ENCODE data around the gene TSPY9. TPM values are rescaled to one million over a fixed set of nuclear protein-coding genes. Genes with fewer than 3 reads are reported as not detected.
"Not testable (repeated sequence)": the region's sequence is repeated elsewhere in the genome, so short reads cannot be mapped to it uniquely, and the experiment has no call there.

TSPY9 gene, protein sequence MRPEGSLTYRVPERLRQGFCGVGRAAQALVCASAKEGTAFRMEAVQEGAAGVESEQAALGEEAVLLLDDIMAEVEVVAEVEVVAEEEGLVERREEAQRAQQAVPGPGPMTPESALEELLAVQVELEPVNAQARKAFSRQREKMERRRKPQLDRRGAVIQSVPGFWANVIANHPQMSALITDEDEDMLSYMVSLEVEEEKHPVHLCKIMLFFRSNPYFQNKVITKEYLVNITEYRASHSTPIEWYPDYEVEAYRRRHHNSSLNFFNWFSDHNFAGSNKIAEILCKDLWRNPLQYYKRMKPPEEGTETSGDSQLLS
- not detected for total RNA-seq
- long read RNA-seq, result 0 reads

DNA sequence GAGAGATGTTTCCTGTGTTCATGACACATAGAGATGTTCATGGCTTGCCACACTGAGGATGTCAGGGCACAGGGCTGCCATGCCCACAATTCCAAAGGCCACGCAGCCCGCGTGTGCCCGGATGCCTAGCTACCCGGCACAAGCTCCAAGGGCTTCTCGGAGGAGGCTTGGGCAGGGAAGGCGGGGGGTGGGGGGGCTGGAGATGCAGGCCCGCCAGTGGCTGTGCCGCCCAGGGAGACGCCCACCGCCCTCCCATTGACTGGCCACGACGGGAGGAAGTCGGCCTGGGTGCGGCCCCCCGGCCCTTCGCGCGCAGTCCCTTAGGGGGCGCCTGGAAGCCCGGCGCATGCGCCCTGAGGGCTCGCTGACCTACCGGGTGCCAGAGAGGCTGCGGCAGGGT, at the start of gene TSPY9:
Gene TSPY9 (plus strand): TSS at position 301 of the 400 bp plus-strand sequence. CDS start 46 bp downstream, at position 347.
- DNase-seq; ATAC-seq; intact Hi-C loops (cut with DNase I): not testable (repeated sequence)

DNA sequence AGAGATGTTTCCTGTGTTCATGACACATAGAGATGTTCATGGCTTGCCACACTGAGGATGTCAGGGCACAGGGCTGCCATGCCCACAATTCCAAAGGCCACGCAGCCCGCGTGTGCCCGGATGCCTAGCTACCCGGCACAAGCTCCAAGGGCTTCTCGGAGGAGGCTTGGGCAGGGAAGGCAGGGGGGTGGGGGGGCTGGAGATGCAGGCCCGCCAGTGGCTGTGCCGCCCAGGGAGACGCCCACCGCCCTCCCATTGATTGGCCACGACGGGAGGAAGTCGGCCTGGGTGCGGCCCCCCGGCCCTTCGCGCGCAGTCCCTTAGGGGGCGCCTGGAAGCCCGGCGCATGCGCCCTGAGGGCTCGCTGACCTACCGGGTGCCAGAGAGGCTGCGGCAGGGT, 20.4 kb upstream of the TSPY9 start, which contains the start of gene TSPY1:
Gene TSPY1 (plus strand): TSS at position 301 of the 400 bp plus-strand sequence. CDS start 46 bp downstream, at position 347.
- ATAC-seq; DNase-seq; intact Hi-C loops (cut with DNase I): not testable (repeated sequence)

DNA sequence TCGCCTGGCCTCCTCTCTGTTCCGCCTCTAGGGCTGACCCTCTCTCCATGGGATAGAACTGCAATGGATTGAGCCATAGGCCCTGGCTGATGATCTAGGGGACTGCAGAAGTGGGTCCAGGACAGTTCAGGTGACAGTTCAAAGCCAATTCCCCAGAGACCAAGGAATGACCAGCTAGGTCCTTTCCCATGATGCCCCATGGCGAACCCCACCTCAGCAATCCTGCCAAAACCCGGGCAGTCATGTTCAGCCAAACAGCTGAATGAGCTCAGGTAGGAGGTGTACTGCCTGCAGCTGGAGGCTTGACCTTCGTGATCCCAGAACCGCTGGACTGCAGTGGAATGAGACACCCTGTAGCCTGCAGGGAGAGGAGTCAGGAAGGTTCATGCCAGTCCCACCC, 17.3 kb downstream of the TSPY9 start:
- ATAC-seq; DNase-seq; intact Hi-C loops (cut with DNase I): not testable (repeated sequence)

DNA sequence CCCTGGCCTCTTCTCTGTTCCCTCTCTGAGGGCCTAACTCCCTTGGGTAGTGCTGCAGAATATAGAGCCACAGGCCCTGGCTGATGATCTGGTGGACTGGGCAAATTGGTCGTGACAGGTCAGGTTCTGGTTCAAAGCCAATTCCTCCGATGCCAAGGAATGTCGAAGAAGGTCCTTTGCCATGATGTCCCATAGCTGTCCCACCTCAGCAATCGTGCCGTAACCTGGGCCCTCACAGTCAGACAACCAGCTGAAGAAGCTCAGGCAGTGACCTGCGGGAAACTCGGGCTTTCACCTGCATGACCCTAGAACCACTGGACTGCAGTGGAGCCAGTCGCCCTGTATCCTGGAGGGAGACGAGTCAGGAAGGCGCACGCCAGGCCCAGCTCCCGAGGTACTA, 29.2 kb downstream of the TSPY9 start:
- intact Hi-C loops (cut with DNase I); DNase-seq; ATAC-seq: not testable (repeated sequence)

DNA sequence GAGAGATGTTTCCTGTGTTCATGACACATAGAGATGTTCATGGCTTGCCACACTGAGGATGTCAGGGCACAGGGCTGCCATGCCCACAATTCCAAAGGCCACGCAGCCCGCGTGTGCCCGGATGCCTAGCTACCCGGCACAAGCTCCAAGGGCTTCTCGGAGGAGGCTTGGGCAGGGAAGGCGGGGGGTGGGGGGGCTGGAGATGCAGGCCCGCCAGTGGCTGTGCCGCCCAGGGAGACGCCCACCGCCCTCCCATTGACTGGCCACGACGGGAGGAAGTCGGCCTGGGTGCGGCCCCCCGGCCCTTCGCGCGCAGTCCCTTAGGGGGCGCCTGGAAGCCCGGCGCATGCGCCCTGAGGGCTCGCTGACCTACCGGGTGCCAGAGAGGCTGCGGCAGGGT, 40.5 kb downstream of the TSPY9 start, which contains the start of gene TSPY10:
Gene TSPY10 (plus strand): TSS at position 301 of the 400 bp plus-strand sequence. CDS start 46 bp downstream, at position 347.
- ATAC-seq; intact Hi-C loops (cut with DNase I); DNase-seq: not testable (repeated sequence)

Other genes with a start within 250 kb of the TSPY9 start
- gene TSPY4, start 149.8 kb upstream of the TSPY9 start, total RNA-seq, result not detected
- not detected for gene TSPY8, start 129.5 kb upstream of the TSPY9 start, total RNA-seq
- gene TSPY3, start 88.8 kb upstream of the TSPY9 start, total RNA-seq, result not detected
- gene TSPY1, start 20.3 kb upstream of the TSPY9 start, total RNA-seq, result not detected
- gene TSPY10, start 40.6 kb downstream of the TSPY9 start, total RNA-seq, result not detected